Left ventricle myocardium superior (tissue), 1 donor: ENCODE measurements around the gene SULT1C2. TPM values are rescaled to one million over a fixed set of nuclear protein-coding genes. Genes with fewer than 3 reads are reported as not detected.

Experiments used
- ATAC-seq: fragments of 200-7000 bp; cut with Tn5 transposase; one replicate; pipeline ENCODE4 v1.9.1; 2020; ENCODE audit warnings: mild to moderate bottlenecking, moderate library complexity
- DNase-seq: peaks from one replicate; pipeline ENCODE4 v3.0.0-alpha.2; 2020
- intact Hi-C: fragments of 100-400 bp; cut with micrococcal nuclease; formaldehyde crosslinking; loops from one replicate; pipeline ENCODE4 v1.11.0; 2022
- long read RNA-seq: library from polyadenylated mRNA; unstranded; transcript quantifications from one replicate; pipeline ENCODE4 v2.0.0, GENCODE V29; 2021
- total RNA-seq: library from RNA; stranded (reverse); fragmentation: NEBNext Ultra II Directional; extraction: Animal tissue kit (Norgen Biotek cat#: 25700); gene quantifications from one replicate; pipeline ENCODE4 v1.2.1, GENCODE V29; 2021
- donor health status: DM: no; HTN: yes; CAD: no; lungs with severe emphysema.

Gene SULT1C2
- total RNA-seq, result 0.55 TPM
- long read RNA-seq, result 0 reads

GRCh38 chr2:108288534-108289106 lies at the start of gene SULT1C2:
Gene SULT1C2 (plus strand): TSS chr2:108288895. CDS start chr2:108293668, 4,773 bp downstream.
- ATAC-seq (no peak), DNase-seq (no peak)
- intact Hi-C loops, result no loop called here

GRCh38 chr2:108239786-108240185 lies 48.9 kb upstream of the SULT1C2 start, which contains the start of gene SULT1C3:
Gene SULT1C3 (plus strand): TSS chr2:108239968. CDS start chr2:108247195, 7,227 bp downstream.
- ATAC-seq (no peak), DNase-seq (no peak)
- intact Hi-C loops, result no loop called here

- intact Hi-C loops, result no loop called here
- ATAC-seq, result no peak
These were observed 47.7 kb upstream of the SULT1C2 start for GRCh38 chr2:108240966-108241365.

GRCh38 chr2:108243566-108243965 lies 45.1 kb upstream of the SULT1C2 start:
- intact Hi-C loops, result no loop called here
- ATAC-seq (no peak), DNase-seq (no peak)

More at GRCh38 chr2:108240966-108241365, 47.7 kb upstream of the SULT1C2 start:
- DNase-seq, result no peak

GRCh38 chr2:108244667-108245414 lies 43.9 kb upstream of the SULT1C2 start:
- intact Hi-C loops, result no loop called here
- DNase-seq, result no peak
- ATAC-seq, result no peak

GRCh38 chr2:108253106-108253505 lies 35.6 kb upstream of the SULT1C2 start:
- intact Hi-C loops, result no loop called here
- DNase-seq (no peak), ATAC-seq (no peak)

GRCh38 chr2:108257757-108258331 lies 30.9 kb upstream of the SULT1C2 start:
- ATAC-seq (no peak), DNase-seq (no peak)
- intact Hi-C loops, result no loop called here

- DNase-seq (no peak), ATAC-seq (no peak)
These were observed 27.9 kb upstream of the SULT1C2 start for GRCh38 chr2:108260773-108261172.

GRCh38 chr2:108262036-108262435 lies 26.7 kb upstream of the SULT1C2 start:
- ATAC-seq, result no peak
- DNase-seq, result no peak
- intact Hi-C loops, result no loop called here

More at GRCh38 chr2:108260773-108261172, 27.9 kb upstream of the SULT1C2 start:
- intact Hi-C loops, result no loop called here

- ATAC-seq (no peak), DNase-seq (no peak)
- intact Hi-C loops, result no loop called here
These were observed 25.3 kb upstream of the SULT1C2 start for GRCh38 chr2:108263401-108263800.

GRCh38 chr2:108266218-108266617 lies 22.5 kb upstream of the SULT1C2 start:
- no peak for ATAC-seq
- no peak for DNase-seq
- intact Hi-C loops, result no loop called here

- intact Hi-C loops, result no loop called here
- DNase-seq, result no peak
- ATAC-seq, result peak; percentile 47
These were observed 21.6 kb upstream of the SULT1C2 start for GRCh38 chr2:108267101-108267500.

- ATAC-seq (no peak), DNase-seq (no peak)
- intact Hi-C loops, result no loop called here
These were observed 20.7 kb upstream of the SULT1C2 start for GRCh38 chr2:108268001-108268400.

GRCh38 chr2:108270346-108270745 lies 18.3 kb upstream of the SULT1C2 start:
- DNase-seq, result no peak
- ATAC-seq, result no peak
- intact Hi-C loops, result no loop called here

GRCh38 chr2:108270768-108271506 lies 17.8 kb upstream of the SULT1C2 start:
- intact Hi-C loops, result no loop called here
- ATAC-seq (no peak), DNase-seq (no peak)

- intact Hi-C loops, result no loop called here
- DNase-seq, result no peak
- ATAC-seq, result peak; percentile 18
These were observed 16.9 kb upstream of the SULT1C2 start for GRCh38 chr2:108271691-108272253.

- intact Hi-C loops, result no loop called here
- DNase-seq, result no peak
- no peak for ATAC-seq
These were observed 10.1 kb upstream of the SULT1C2 start for GRCh38 chr2:108278631-108279030.

GRCh38 chr2:108279468-108279867 lies 9.2 kb upstream of the SULT1C2 start:
- ATAC-seq (no peak), DNase-seq (no peak)
- intact Hi-C loops, result no loop called here

GRCh38 chr2:108280466-108280865 lies 8.2 kb upstream of the SULT1C2 start:
- DNase-seq (no peak), ATAC-seq (no peak)
- intact Hi-C loops, result no loop called here
